Measurements from ENCODE around the gene PDXP.
A peak's percentile ranks its signal among the peaks of the same experiment; 100 is the strongest.
"Not testable (repeated sequence)": the region's sequence is repeated elsewhere in the genome, so short reads cannot be mapped to it uniquely, and the experiment has no call there.

Gene PDXP

DNA sequence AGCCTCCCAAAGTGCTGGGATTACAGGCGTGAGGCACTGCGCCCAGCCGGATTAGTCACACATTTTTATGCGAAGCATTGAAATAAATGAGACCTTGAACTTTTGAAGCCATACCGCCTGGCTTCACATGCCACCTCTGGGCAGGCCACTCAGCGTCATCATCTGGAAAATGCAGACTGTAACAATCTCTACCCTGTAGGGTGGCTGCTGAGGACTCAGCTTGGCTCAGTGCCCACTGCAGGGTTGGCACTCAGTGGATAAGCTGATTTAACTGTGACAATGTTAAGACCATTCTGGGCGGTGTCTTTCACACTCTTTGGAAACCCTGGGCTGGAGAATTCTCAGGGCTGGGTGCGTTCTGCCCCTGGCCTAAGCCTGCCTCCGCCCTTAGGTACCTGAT is 10.6 kb upstream of the PDXP start:
- H3K4me3 ChIP-seq (ENCODE audit: low read length): no peak overlapping the region
- TF ChIP-seq CTCF (IDR thresholded peaks at IDR 0.05; ENCODE audit: insufficient read depth, low read depth, low read length, missing control alignments): no peak
- no peak for DNase-seq (ENCODE audit: low read depth)

DNA sequence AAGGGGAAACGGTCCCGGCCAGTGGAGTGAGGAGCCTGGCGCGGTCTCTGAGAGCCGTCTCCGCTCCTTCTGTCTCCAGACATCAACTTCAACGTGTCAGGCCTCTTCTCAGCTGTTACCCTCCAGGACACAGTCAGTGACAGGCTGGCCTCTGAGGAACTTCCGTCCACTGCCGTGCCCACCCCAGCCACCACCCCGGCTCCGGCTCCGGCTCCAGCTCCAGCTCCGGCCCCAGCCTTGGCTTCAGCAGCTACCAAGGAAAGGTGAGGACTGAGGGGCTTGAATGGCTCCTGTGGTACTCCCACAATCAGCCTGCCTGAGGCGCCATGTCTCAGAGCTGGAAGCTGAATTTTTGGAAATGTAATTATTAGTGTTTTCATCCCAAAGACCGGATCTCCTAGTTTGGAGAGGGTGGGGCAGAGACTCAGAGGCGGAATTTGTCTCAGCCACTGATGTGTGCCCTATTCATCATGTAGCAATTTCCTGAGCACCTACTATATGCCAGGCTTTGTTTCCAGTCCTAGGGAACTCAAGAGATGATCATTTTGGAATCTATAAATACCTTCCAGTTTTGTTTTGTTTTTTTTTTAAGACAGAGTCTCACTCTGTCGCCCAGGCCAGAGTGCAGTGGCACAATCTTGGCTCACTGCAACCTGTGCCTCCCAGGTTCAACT is 7.9 kb upstream of the PDXP start:
- no peak overlapping the region for H3K4me3 ChIP-seq (ENCODE audit: low read length)
- no peak for DNase-seq (ENCODE audit: low read depth)
- no peak for TF ChIP-seq CTCF (IDR thresholded peaks at IDR 0.05; ENCODE audit: insufficient read depth, low read depth, low read length, missing control alignments)

DNA sequence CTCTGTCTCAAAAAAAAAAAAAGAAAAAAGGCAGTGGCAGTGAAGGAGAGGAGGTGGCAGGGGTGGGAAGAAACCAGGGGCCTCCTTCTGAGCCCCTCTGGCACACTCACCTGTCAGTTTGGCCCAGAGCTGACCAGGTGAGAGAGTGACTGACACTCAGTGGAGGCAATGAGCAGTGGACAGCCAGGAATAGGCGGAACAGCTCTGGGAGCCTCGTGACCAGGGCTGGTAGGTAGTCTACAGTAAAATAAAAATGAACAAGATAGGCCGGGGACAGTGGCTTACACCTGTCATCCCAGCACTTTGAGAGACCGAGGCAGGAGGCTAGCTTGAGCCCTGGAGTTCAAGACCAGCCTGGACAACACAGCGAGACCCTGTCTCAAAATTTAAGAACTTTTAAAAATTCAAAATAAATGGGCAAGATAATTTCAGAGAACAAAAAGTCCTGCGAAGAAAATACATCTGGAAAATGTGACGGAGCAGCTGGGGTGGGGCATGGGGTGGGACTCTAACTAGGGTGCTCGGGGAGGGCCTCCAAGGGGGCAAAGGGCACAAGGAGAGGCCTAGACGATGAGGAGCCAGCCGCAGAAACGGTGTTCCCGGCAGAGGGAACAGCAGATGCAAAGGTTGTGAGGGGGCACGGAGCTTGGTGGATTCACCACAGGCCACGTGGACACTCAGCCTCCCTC is 3.8 kb upstream of the PDXP start:
- TF ChIP-seq CTCF (IDR thresholded peaks at IDR 0.05; ENCODE audit: insufficient read depth, low read depth, low read length, missing control alignments): no peak
- DNase-seq (ENCODE audit: low read depth): no peak
- no peak overlapping the region for H3K4me3 ChIP-seq (ENCODE audit: low read length)

DNA sequence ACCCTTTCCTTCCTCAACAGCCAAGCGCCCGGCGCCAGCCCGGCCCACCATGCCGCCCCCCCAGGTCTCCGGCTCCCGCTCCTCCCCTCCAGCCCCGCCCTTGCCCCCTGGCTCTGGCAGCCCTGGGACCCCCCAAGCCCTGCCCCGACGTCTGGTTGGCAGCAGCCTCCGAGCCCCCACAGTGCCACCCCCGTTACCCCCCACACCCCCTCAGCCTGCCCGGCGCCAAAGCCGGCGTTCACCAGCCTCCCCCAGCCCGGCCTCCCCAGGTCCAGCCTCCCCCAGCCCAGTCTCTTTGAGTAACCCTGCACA is 3.3 kb upstream of the PDXP start:
- no peak for TF ChIP-seq CTCF (IDR thresholded peaks at IDR 0.05; ENCODE audit: insufficient read depth, low read depth, low read length, missing control alignments)
- no peak for DNase-seq (ENCODE audit: low read depth)
- no peak overlapping the region for H3K4me3 ChIP-seq (ENCODE audit: low read length)

GRCh38 chr22:37656583-37656982 is 1.9 kb upstream of the PDXP start:
- DNase-seq (ENCODE audit: low read depth); H3K4me3 ChIP-seq (ENCODE audit: low read length): not testable (repeated sequence)

- TF ChIP-seq CTCF (IDR thresholded peaks at IDR 0.05; ENCODE audit: insufficient read depth, low read depth, low read length, missing control alignments): no peak
- DNase-seq (ENCODE audit: low read depth): peak; percentile 35
- H3K4me3 ChIP-seq (ENCODE audit: low read length): peak overlapping the region; percentile 64
These were observed 862 bp upstream of the PDXP start for GRCh38 chr22:37657590-37658132.

DNA sequence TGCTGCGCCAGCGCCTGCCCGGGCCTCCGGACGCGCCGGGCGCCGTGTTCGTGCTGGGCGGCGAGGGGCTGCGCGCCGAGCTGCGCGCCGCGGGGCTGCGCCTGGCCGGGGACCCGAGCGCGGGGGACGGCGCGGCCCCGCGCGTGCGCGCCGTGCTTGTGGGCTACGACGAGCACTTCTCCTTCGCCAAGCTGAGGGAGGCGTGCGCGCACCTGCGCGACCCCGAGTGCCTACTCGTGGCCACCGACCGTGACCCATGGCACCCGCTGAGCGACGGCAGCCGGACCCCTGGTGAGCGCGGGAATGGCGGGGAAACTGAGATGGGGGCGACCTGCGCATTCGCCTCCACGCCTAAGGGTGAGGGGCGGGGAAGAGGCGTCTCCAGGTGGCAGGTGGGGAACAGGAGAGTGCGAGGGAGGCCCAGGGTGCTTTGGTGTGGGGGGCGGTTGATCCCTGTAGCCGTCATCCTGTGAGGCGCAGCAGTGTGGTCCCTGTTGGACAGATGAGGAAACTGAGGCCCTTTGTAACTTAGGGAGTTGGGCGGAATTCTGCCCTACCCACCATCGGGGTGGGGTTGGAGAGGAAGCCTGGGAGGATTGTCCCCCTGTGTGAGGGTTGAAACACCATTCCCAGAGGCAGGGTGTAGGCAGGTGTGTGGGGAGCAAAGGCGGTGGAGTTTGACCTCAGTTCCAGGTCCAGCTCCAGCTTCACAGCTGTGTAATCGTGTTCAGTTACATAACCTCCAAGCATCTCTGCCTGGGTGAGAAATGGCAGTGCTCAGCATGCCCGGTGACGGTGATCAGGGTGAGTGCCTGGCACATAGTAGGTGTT is 758 bp downstream of the PDXP start:
- TF ChIP-seq CTCF (IDR thresholded peaks at IDR 0.05; ENCODE audit: insufficient read depth, low read depth, low read length, missing control alignments): no peak
- peak overlapping the region; percentile 56 for H3K4me3 ChIP-seq (ENCODE audit: low read length)
- DNase-seq (ENCODE audit: low read depth): no peak

Measured in epithelial cell of esophagus (primary cell).